ENCODE data around the gene CAMTA1. TPM values are rescaled to one million over a fixed set of nuclear protein-coding genes. Genes with fewer than 3 reads are reported as not detected.

CAMTA1 gene
- total RNA-seq, 1 experiment from 2014 or later: 82.2 TPM

GRCh38 chr1:6995789-6996188, 210.5 kb downstream of the CAMTA1 start:
- intact Hi-C loops (cut with micrococcal nuclease; ENCODE audit: unreplicated experiment) (no loop called here), in situ Hi-C loops (cut with HindIII; ENCODE audit: low pct_unique_long_range_greater_than_20kb, low sequenced_read_pairs) (no loop called here)
- H3K4me1 ChIP-seq (ENCODE audit: control insufficient read depth, insufficient read depth, low read length): no peaks in the 10 kb centered on the region
- BruUV-seq (replicated peaks): no TSS peak
- H3K27ac ChIP-seq (ENCODE audit: low read length): no peak overlapping the region
- TF ChIP-seq CTCF (IDR thresholded peaks at IDR 0.05) (no peak), POLR2AphosphoS5 (IDR thresholded peaks at IDR 0.05; ENCODE audit: low read depth, low read length) (no peak), REST (IDR thresholded peaks at IDR 0.05; ENCODE audit: insufficient read depth in 1 of 2, low read depth in 2 of 2, low read length in 1 of 2) (no peak), SIN3A (IDR thresholded peaks at IDR 0.05; ENCODE audit: borderline replicate concordance, insufficient read depth, low read depth, low read length) (no peak), TCF7L2 (IDR thresholded peaks at IDR 0.05; ENCODE audit: low read depth, low read length) (no peak)
- DNase-seq (ENCODE audit: low read depth, low spot score): no peak
- ChIA-PET CTCF (no interaction called here), POLR2A (no interaction called here)
- H3K4me3 ChIP-seq (ENCODE audit: low read depth in 2 of 2, low read length in 2 of 2): no peak overlapping the region
- H3K36me3 ChIP-seq (ENCODE audit: control insufficient read depth, insufficient read depth, low read length): no peaks in the 10 kb centered on the region
- no peaks in the 10 kb centered on the region for H3K27me3 ChIP-seq (ENCODE audit: control insufficient read depth, insufficient read depth, low read length)
- no peaks in the 10 kb centered on the region for H3K9me3 ChIP-seq (ENCODE audit: control insufficient read depth, insufficient read depth, low read depth, low read length)
- no peak for ATAC-seq

- no peaks in the 10 kb centered on the region for H3K4me1 ChIP-seq (ENCODE audit: control insufficient read depth, insufficient read depth, low read length)
- no peaks in the 10 kb centered on the region for H3K36me3 ChIP-seq (ENCODE audit: control insufficient read depth, insufficient read depth, low read length)
- ChIA-PET POLR2A (no interaction called here), CTCF (no interaction called here)
- in situ Hi-C loops (cut with HindIII; ENCODE audit: low pct_unique_long_range_greater_than_20kb, low sequenced_read_pairs): no loop called here
- ATAC-seq (no peak), DNase-seq (ENCODE audit: low read depth, low spot score) (no peak)
- no peaks in the 10 kb centered on the region for H3K27me3 ChIP-seq (ENCODE audit: control insufficient read depth, insufficient read depth, low read length)
- no peak overlapping the region for H3K4me3 ChIP-seq (ENCODE audit: low read depth in 2 of 2, low read length in 2 of 2)
- no TSS peak for BruUV-seq (replicated peaks)
- intact Hi-C loops (cut with micrococcal nuclease; ENCODE audit: unreplicated experiment): no loop called here
- no peak overlapping the region for H3K27ac ChIP-seq (ENCODE audit: low read length)
- TF ChIP-seq SIN3A (IDR thresholded peaks at IDR 0.05; ENCODE audit: borderline replicate concordance, insufficient read depth, low read depth, low read length) (no peak), POLR2AphosphoS5 (IDR thresholded peaks at IDR 0.05; ENCODE audit: low read depth, low read length) (no peak), CTCF (IDR thresholded peaks at IDR 0.05) (no peak), TCF7L2 (IDR thresholded peaks at IDR 0.05; ENCODE audit: low read depth, low read length) (no peak), REST (IDR thresholded peaks at IDR 0.05; ENCODE audit: insufficient read depth in 1 of 2, low read depth in 2 of 2, low read length in 1 of 2) (no peak)
- H3K9me3 ChIP-seq (ENCODE audit: control insufficient read depth, insufficient read depth, low read depth, low read length): no peaks in the 10 kb centered on the region
These were observed 211.1 kb downstream of the CAMTA1 start for GRCh38 chr1:6996371-6996770.
